OCI-LY7 (cell line): ENCODE results near the gene CDK6. TPM values are rescaled to one million over a fixed set of nuclear protein-coding genes. Genes with fewer than 3 reads are reported as not detected.

ENCODE experiments used
- BruUV-seq: library from RNA; stranded (reverse); fragments of 400-500 nt; replicated peaks from 2 replicates; lab custom pipeline; 2021; lab: Mats Ljungman, UMichigan
- CTCF ChIA-PET: fragments of 300-600 bp; sonication (Branson Sonifier 250); formaldehyde crosslinking; loops from one replicate; lab custom pipeline; 2022; ENCODE audit warnings: antibody characterized with exemption; ENCODE audit not compliant: unreplicated experiment; lab: Charles Lee
- POLR2A ChIA-PET: fragments of 300-600 bp; sonication (Branson Sonifier 250); formaldehyde crosslinking; loops from one replicate; lab custom pipeline; 2022; ENCODE audit warnings: antibody characterized with exemption; lab: Charles Lee
- DNase-seq: peaks from one replicate; pipeline ENCODE4 v3.0.0-alpha.2; 2015; ENCODE audit warnings: low spot score
- H2AFZ ChIP-seq: fragments of 200-600 bp; sonication (generic), shearing (Covaris generic); 2 replicates; pipeline ENCODE4 v1.6.1; 2014; ENCODE audit warnings: mild to moderate bottlenecking, antibody characterized with exemption, low read length, moderate library complexity
- H3K27ac ChIP-seq: fragments of 200-600 bp; sonication (generic); 2 replicates; pipeline ENCODE4 v1.5.1; 2014; ENCODE audit warnings: mixed run types, low read depth, mild to moderate bottlenecking, moderate library complexity, low read length, inconsistent platforms; ENCODE audit not compliant: poor library complexity, severe bottlenecking
- H3K36me3 ChIP-seq: fragments of 200-600 bp; sonication (generic); 2 replicates; pipeline ENCODE4 v1.6.1; 2014; ENCODE audit warnings: mild to moderate bottlenecking, antibody characterized with exemption, low read length, moderate library complexity, mixed read lengths; ENCODE audit not compliant: insufficient read depth
- H3K4me1 ChIP-seq: fragments of 200-600 bp; sonication (generic); 2 replicates; pipeline ENCODE4 v1.5.1; 2014; ENCODE audit warnings: mild to moderate bottlenecking, low read length; ENCODE audit not compliant: insufficient read depth, poor library complexity, severe bottlenecking
- H3K4me2 ChIP-seq: fragments of 200-600 bp; sonication (generic); 2 replicates; pipeline ENCODE4 v1.6.1; 2014; ENCODE audit warnings: mild to moderate bottlenecking, low read length
- H3K4me3 ChIP-seq: fragments of 200-600 bp; sonication (generic); 2 replicates; pipeline ENCODE4 v1.5.1; 2014; ENCODE audit warnings: mild to moderate bottlenecking, low read depth, low read length; ENCODE audit not compliant: poor library complexity, severe bottlenecking
- H3K79me2 ChIP-seq: fragments of 200-600 bp; sonication (generic); 2 replicates; pipeline ENCODE4 v1.6.1; 2016; ENCODE audit warnings: low read depth, mild to moderate bottlenecking, low read length, moderate library complexity, mixed read lengths; ENCODE audit not compliant: insufficient read depth
- H3K9me2 ChIP-seq: fragments of 200-600 bp; sonication (generic); 2 replicates; pipeline ENCODE4 v1.6.1; 2016; ENCODE audit warnings: mild to moderate bottlenecking, low read length, mixed read lengths; ENCODE audit not compliant: insufficient read depth
- H3K9me3 ChIP-seq: fragments of 200-600 bp; sonication (generic); 2 replicates; pipeline ENCODE4 v1.6.1; 2014; ENCODE audit warnings: mild to moderate bottlenecking, mixed run types, low read length, mixed read lengths
- H4K20me1 ChIP-seq: fragments of 200-600 bp; sonication (generic); 2 replicates; pipeline ENCODE4 v1.6.1; 2014; ENCODE audit warnings: mild to moderate bottlenecking, antibody characterized with exemption, low read length, moderate library complexity, mixed read lengths; ENCODE audit not compliant: insufficient read depth
- EZH2phosphoT487 ChIP-seq: fragments of 200-600 bp; sonication (generic); IDR thresholded peaks from 2 replicates; pipeline ENCODE4 v1.6.1; 2018; ENCODE audit warnings: low read depth, borderline replicate concordance, mild to moderate bottlenecking, mixed run types, antibody characterized with exemption, low read length, moderate library complexity, mixed read lengths
- intact Hi-C: fragments of 100-400 bp; cut with micrococcal nuclease; formaldehyde crosslinking; loops from one replicate; pipeline ENCODE4 v1.10.0; 2022; ENCODE audit not compliant: unreplicated experiment
- total RNA-seq, 2 experiments: library from RNA; depleted of rRNA in 1 of 2; stranded (reverse); fragments of >200 nt in 1 of 2; shearing (Covaris generic) in 1 of 2; gene quantifications; 2 replicates each; pipeline ENCODE4 v1.2.3, GENCODE V29; 2014 to 2022
- TF ChIP-seq, protein P1 (sequence below): fragments of 200-600 bp; sonication (generic); conservative IDR thresholded peaks from 2 replicates; pipeline ENCODE4 v1.5.1; 2014; ENCODE audit warnings: mild to moderate bottlenecking, antibody characterized with exemption, low read length, moderate library complexity, mixed read lengths

CDK6 gene
- total RNA-seq, 2 experiments from 2014 or later: 35.5 to 44.1 TPM

DNA sequence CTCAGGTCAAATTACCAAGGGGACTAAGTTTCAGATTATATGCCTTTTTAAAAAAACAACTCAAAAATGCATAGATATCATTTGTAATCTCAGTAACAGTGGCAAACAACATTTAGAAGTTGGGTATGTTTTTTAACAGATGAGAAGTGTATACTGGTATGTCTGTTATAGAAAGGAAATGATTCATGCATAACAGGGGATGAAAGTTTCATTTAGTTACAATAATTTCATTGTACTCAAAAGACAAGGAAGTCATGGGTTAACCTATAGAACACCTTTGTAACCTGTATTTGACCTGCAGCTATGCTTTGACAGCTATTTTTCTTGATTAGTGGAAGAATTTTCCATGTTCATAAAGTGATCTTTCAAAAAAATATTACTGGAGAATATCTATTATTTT lies 210.8 kb downstream of the CDK6 start:
- Histone ChIP-seq H3K9me2 (no peaks in the 10 kb centered on the region), H4K20me1 (no peaks in the 10 kb centered on the region), H3K4me3 (no peak overlapping the region), H3K9me3 (no peaks in the 10 kb centered on the region), H3K36me3 (peaks cover 12% of the 10 kb centered on the region; the same call in 1 of the 2 replicates), H3K27ac (no peak overlapping the region), H2AFZ (no peak overlapping the region), H3K79me2 (no peaks in the 10 kb centered on the region), H3K4me2 (no peak overlapping the region), H3K4me1 (peaks cover 21% of the 10 kb centered on the region)
- no peak for DNase-seq
- ChIA-PET CTCF (no interaction called here), POLR2A (no interaction called here)
- intact Hi-C loops: no loop called here
- no TSS peak for BruUV-seq
- TF ChIP-seq EZH2phosphoT487: no peak
- TF ChIP-seq, protein P1, sequence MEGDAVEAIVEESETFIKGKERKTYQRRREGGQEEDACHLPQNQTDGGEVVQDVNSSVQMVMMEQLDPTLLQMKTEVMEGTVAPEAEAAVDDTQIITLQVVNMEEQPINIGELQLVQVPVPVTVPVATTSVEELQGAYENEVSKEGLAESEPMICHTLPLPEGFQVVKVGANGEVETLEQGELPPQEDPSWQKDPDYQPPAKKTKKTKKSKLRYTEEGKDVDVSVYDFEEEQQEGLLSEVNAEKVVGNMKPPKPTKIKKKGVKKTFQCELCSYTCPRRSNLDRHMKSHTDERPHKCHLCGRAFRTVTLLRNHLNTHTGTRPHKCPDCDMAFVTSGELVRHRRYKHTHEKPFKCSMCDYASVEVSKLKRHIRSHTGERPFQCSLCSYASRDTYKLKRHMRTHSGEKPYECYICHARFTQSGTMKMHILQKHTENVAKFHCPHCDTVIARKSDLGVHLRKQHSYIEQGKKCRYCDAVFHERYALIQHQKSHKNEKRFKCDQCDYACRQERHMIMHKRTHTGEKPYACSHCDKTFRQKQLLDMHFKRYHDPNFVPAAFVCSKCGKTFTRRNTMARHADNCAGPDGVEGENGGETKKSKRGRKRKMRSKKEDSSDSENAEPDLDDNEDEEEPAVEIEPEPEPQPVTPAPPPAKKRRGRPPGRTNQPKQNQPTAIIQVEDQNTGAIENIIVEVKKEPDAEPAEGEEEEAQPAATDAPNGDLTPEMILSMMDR: no peak

DNA sequence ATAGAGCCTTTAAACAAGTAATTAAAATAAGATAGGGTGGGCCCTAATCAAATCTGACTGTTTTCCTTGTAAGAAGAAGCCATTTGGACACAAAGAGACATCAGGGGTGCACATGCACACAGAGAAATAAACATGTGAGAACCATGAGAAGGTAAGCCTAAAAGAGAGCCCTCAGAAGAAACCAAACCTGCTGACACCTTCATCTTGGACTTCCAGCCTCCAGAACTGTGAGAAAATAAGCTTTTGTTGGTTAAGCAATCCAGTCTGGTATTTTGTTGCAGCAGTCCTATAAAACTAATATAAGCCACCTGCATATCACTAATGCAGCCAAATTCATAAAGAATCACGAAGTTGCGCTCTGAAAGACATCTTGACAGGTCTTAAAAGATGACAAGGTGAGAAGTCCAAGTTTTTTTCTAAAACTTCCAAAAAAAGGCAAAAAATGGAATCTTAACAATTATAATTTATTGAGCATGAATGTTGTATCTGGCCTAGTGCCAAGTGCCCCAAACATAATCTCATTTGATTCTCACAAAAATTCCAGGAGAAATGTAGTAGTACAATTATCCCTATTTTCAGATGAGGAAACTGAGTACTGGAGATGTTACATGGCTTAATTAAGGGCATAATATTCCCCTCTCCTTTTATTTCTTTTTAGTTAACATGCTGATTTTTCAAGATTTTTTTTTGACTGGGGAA lies 211.9 kb downstream of the CDK6 start:
- H3K36me3 ChIP-seq: peaks cover 12% of the 10 kb centered on the region; the same call in 1 of the 2 replicates
- no TSS peak for BruUV-seq
- no peak overlapping the region for H3K27ac ChIP-seq
- ChIA-PET POLR2A (interaction anchor here (0.6 to 0.9 kb wide), 2 partner anchors 10 to 21 kb away, joined by 3 read pairs; no protein-coding TSS in a partner anchor), CTCF (no interaction called here)
- H3K4me1 ChIP-seq: peaks cover 21% of the 10 kb centered on the region
- no peaks in the 10 kb centered on the region for H3K9me2 ChIP-seq
- no peak for DNase-seq
- H3K4me3 ChIP-seq: no peak overlapping the region
- H4K20me1 ChIP-seq: no peaks in the 10 kb centered on the region
- no peaks in the 10 kb centered on the region for H3K9me3 ChIP-seq
- no peak overlapping the region for H2AFZ ChIP-seq
- intact Hi-C loops: loop anchor here (5.0 kb wide), 1 partner anchor 68 kb away; no protein-coding TSS in a partner anchor
- H3K4me2 ChIP-seq: no peak overlapping the region
- no peaks in the 10 kb centered on the region for H3K79me2 ChIP-seq
- TF ChIP-seq, protein P1: no peak
- TF ChIP-seq EZH2phosphoT487: no peak

DNA sequence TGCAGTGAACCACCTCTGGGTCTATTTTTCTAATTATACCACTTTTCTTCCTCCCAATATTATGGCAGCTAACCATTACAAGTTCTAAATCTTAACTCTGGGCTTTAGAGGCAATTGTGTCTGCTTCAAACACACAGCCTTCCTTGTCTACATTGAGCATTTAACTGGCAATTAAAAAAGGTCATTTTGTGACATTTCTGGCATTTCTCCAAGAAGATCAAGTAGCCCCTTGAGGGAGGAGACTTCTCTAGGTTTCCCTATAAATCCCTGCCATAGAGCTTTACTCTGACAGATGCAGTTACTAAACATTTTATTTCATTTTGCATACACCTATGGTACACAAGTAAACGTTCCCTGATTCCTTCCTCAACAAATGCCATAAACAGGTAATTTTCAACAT lies 212.8 kb downstream of the CDK6 start:
- Histone ChIP-seq H4K20me1 (no peaks in the 10 kb centered on the region), H3K4me3 (no peak overlapping the region), H2AFZ (no peak overlapping the region), H3K27ac (no peak overlapping the region), H3K36me3 (peaks cover 8% of the 10 kb centered on the region; the same call in 1 of the 2 replicates), H3K4me1 (peaks cover 21% of the 10 kb centered on the region), H3K4me2 (no peak overlapping the region), H3K9me3 (no peaks in the 10 kb centered on the region), H3K9me2 (no peaks in the 10 kb centered on the region), H3K79me2 (no peaks in the 10 kb centered on the region)
- ChIA-PET CTCF (interaction anchor here (0.8 kb wide), 1 partner anchor 13 kb away, joined by 3 read pairs; no protein-coding TSS in a partner anchor), POLR2A (no interaction called here)
- TF ChIP-seq, protein P1: no peak
- TF ChIP-seq EZH2phosphoT487: no peak
- intact Hi-C loops: loop anchor here (5.0 kb wide), 1 partner anchor 69 kb away; no protein-coding TSS in a partner anchor
- no TSS peak for BruUV-seq
- DNase-seq: no peak
